Mononuclear cell (primary cell): ENCODE measurements around the gene IMP3. TPM values are rescaled to one million over a fixed set of nuclear protein-coding genes. Genes with fewer than 3 reads are reported as not detected.

Experiments used
- H3K27me3 ChIP-seq: 2 replicates; pipeline ENCODE4 v1.6.0; 2011; ENCODE audit warnings: low read length, control low read depth; ENCODE audit not compliant: insufficient read depth
- H3K4me1 ChIP-seq: 2 replicates; pipeline ENCODE4 v1.5.1; 2011; ENCODE audit warnings: mild to moderate bottlenecking, low read length, control low read depth; ENCODE audit not compliant: insufficient read depth
- H3K4me3 ChIP-seq: 2 replicates; pipeline ENCODE4 v1.5.1; 2011; ENCODE audit warnings: mild to moderate bottlenecking, low read length, moderate library complexity
- H3K9me3 ChIP-seq: 2 replicates; pipeline ENCODE4 v1.5.1; 2011; ENCODE audit warnings: low read depth, mild to moderate bottlenecking, control low read depth, low read length
- total RNA-seq: library from RNA; depleted of rRNA; stranded (reverse); fragments of >200 nt; gene quantifications from one replicate; pipeline ENCODE4 v1.2.3, GENCODE V29; 2012

IMP3 gene
- total RNA-seq, 1 donor = 59.2 TPM

DNA sequence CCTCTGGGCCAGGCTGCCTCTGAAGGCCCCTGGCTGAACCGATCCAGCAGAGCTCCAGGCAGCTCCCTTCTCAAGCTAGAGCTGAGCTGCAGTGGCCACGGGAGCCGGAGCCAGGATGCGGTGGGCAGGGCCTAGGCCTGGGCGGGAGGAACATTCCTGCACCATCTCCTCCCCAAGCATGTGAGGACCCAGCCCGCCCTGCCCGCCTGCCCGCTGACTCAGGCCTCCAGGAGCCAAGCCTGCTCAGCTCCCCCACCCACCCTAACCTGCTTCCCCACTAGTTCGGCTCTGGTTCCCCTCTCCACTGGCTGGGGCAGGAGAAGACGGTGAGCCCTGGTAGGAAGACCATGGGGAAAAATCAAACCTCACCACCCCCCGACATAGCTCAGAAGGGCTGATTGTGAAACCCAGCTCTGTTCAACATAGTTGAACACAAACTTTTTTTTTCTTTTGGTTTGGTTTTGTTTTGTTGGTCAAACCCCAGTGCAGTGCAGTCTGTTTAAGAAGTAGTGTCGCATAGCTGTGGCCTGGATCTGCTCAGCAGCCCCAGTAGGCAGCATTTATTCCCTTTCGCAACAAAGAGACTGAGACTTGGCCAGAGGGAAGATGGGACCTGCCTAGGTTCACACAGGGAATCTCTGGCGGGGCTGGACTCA, 21.2 kb upstream of the IMP3 start:
- no peaks in the 10 kb centered on the region for H3K4me1 ChIP-seq
- no peaks in the 10 kb centered on the region for H3K9me3 ChIP-seq
- no peaks in the 10 kb centered on the region for H3K27me3 ChIP-seq
- H3K4me3 ChIP-seq = no peak overlapping the region

DNA sequence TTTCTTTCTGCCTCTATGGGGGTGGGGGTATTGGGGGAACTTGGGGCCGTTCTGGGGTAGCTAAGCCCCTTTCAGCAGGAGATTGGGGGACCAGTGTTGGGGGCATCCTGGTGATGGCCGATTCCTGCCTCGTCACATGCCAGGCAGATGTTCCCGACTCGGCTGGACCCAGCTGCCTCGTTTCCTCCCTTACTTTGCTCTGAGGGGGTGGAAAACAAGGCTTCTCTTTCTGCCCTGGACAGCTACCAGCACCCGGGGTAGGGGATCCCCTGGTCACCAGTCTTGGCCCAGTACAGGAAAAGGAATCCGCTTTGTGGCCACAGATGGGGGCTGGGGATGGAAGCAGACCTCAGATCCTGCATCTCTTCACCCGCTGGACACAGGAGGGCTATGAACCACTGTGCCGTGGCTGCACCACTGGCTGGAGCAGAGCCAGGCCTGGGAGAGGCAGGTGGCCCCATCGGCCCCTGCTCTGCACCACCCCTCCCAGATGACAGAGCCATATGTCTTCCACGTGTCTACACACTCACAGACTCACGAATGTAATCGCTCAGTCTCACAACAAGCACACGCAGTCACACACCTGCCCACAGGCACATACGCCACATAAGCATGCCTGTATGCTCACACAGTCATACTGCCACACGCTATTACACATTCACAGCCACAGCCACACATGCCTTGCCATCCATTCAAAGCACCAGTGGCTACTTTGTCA, 20.1 kb upstream of the IMP3 start:
- Histone ChIP-seq H3K27me3 (no peaks in the 10 kb centered on the region), H3K4me3 (no peak overlapping the region), H3K9me3 (no peaks in the 10 kb centered on the region), H3K4me1 (no peaks in the 10 kb centered on the region)

DNA sequence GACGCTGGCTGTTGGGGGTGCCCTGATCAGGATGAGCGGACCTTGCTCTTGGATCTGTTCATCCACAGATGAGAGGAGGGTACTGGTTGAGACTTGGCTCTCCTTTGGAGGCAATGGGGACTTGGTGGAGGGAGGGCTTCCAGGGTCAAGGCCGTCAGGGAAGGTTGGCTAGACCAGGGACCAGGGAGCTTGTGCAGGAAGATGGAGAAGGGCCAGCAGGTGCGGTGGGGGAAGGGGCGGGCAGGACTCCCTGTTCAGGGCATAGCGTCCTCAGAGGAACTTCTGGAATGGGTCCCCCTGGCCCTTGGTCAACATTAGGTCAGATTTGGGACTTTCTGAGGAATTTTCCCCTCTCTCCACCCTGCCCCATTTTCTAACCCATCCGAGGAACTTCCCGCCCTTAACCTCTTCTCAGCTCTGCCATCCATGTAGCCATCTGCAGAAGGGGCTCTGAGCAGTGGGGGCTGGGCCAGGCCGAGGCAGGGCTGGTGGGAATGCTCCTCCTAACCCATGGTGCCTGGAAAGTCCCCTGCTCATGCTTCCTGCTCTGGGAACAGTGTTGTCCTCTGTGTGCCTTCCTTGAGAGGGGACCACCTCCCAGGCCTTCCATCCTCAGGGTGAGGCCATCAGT, 19.2 kb upstream of the IMP3 start:
- H3K9me3 ChIP-seq = no peaks in the 10 kb centered on the region
- H3K4me1 ChIP-seq = no peaks in the 10 kb centered on the region
- no peak overlapping the region for H3K4me3 ChIP-seq
- H3K27me3 ChIP-seq = no peaks in the 10 kb centered on the region

- Histone ChIP-seq H3K4me3 (no peak overlapping the region), H3K4me1 (peaks cover 5% of the 10 kb centered on the region), H3K27me3 (no peaks in the 10 kb centered on the region), H3K9me3 (no peaks in the 10 kb centered on the region)
These were observed 16.8 kb upstream of the IMP3 start for GRCh38 chr15:75656813-75657212.

GRCh38 chr15:75656331-75656730, 16.3 kb upstream of the IMP3 start:
- Histone ChIP-seq H3K9me3 (no peaks in the 10 kb centered on the region), H3K4me3 (no peak overlapping the region), H3K27me3 (no peaks in the 10 kb centered on the region), H3K4me1 (peaks cover 10% of the 10 kb centered on the region)

GRCh38 chr15:75655931-75656330, 15.9 kb upstream of the IMP3 start:
- no peak overlapping the region for H3K4me3 ChIP-seq
- peaks cover 14% of the 10 kb centered on the region for H3K4me1 ChIP-seq
- no peaks in the 10 kb centered on the region for H3K27me3 ChIP-seq
- H3K9me3 ChIP-seq = no peaks in the 10 kb centered on the region

DNA sequence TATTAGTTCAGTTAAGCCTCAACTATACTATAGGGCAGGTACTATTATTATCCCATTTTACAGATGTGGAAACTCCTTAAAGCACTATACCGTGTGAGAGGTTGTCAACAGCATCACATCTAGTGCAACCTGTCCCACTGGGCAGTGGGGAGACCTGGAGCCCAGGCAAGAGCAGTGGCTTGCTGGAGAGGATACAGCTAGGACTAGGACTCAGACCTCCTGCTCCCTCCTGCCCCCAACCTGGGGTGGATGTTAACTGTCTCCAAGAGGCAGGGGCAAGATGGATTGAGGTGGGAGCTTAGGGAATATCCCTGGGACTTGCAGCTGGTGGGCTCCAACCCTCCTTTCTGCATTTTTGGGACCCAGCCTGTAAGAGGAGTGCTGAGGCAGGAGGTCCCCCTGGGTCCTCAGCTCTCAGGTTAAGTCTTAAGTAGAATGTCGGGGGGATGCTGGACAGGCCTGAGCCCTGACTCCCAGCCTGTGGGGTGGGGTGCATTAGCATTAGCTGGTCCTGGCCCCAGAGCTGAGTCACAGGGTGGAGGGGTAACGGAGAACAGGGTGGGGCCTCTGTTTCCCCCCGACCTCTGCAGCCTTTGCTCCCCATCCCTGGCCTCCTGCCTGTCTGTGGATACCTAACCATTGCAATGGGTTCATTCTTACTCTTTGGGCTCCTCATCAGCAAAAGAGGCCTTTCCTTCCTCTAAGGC, 14.3 kb upstream of the IMP3 start:
- no peaks in the 10 kb centered on the region for H3K9me3 ChIP-seq
- H3K27me3 ChIP-seq = no peaks in the 10 kb centered on the region
- no peak overlapping the region for H3K4me3 ChIP-seq

GRCh38 chr15:75653347-75653913, 13.4 kb upstream of the IMP3 start:
- no peak overlapping the region for H3K4me3 ChIP-seq
- H3K27me3 ChIP-seq = no peaks in the 10 kb centered on the region
- H3K9me3 ChIP-seq = no peaks in the 10 kb centered on the region

More for the DNA sequence above, 14.3 kb upstream of the IMP3 start:
- peaks cover 14% of the 10 kb centered on the region for H3K4me1 ChIP-seq

DNA sequence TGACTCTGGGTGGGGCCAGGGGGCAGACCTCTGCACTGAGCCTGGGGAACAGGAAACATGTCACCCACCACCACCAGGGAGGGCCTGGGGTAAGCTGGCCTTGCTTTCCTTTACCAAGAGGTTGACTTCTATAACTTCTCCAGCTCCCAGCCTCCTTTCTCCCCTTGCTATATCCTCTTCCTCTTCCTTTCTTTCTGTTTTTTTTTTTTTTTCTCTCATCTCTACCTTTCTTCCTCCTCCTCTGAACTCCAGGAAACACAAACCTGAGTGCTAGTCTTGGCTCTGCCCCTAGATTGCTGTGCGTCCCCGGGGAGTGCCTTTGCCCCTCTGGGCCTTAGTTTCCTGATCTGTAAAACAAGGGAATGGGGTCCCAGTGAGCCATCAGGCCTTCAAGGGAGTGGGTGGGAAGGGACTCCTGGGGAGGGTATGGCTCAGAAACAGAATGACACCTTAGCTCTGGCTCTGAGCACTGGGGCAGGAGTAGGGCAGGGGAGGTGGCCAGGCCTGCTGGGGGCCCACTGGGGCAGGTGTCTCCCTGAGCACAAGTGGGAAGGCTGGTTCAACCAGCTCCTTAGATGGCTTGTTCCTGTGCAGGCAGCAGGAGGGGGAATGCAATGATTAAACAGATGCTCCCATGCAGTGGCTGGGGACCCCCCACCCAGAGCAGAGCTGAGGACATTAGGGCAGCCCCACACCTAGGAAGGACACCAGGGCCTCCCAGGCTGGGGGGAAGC, 12.0 kb upstream of the IMP3 start:
- Histone ChIP-seq H3K4me1 (peaks cover 23% of the 10 kb centered on the region), H3K9me3 (no peaks in the 10 kb centered on the region), H3K4me3 (no peak overlapping the region), H3K27me3 (peaks cover under 1% of the 10 kb centered on the region)

More at GRCh38 chr15:75653347-75653913, 13.4 kb upstream of the IMP3 start:
- peaks cover 16% of the 10 kb centered on the region for H3K4me1 ChIP-seq

GRCh38 chr15:75650908-75651809, 11.1 kb upstream of the IMP3 start:
- Histone ChIP-seq H3K4me1 (peaks cover 31% of the 10 kb centered on the region), H3K4me3 (no peak overlapping the region), H3K27me3 (peaks cover 5% of the 10 kb centered on the region)

DNA sequence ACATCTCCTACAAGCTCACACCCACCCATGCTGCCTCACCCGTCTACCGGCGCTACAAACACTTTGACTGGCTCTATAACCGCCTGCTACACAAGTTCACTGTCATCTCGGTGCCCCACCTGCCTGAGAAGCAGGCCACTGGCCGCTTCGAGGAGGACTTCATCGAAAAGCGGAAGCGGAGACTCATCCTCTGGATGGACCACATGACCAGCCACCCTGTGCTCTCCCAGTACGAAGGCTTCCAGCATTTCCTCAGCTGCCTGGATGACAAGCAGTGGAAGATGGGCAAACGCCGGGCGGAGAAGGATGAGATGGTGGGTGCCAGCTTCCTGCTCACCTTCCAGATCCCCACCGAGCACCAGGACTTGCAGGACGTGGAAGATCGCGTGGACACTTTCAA, 9.8 kb upstream of the IMP3 start:
- Histone ChIP-seq H3K9me3 (no peaks in the 10 kb centered on the region), H3K4me1 (peaks cover 31% of the 10 kb centered on the region), H3K4me3 (no peak overlapping the region), H3K27me3 (peaks cover 5% of the 10 kb centered on the region)

More at GRCh38 chr15:75650908-75651809, 11.1 kb upstream of the IMP3 start:
- H3K9me3 ChIP-seq = no peaks in the 10 kb centered on the region

DNA sequence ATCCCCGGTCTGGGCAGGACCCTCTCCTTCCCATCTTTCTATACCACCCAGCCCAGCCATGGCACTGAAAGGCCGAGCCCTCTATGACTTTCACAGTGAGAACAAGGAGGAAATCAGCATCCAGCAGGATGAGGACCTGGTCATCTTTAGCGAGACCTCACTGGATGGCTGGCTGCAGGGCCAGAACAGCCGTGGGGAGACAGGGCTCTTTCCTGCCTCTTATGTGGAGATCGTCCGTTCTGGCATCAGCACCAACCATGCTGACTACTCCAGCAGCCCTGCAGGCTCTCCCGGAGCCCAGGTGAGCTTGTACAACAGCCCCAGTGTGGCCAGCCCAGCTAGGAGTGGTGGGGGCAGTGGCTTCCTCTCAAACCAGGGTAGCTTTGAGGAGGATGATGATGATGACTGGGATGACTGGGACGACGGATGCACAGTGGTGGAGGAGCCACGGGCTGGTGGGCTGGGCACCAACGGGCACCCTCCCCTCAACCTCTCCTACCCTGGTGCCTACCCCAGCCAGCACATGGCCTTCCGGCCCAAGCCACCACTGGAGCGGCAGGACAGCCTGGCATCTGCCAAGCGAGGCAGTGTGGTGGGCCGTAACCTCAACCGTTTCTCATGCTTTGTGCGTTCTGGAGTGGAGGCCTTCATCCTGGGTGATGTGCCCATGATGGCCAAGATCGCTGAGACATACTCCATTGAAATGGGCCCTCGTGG, 9.2 kb upstream of the IMP3 start:
- Histone ChIP-seq H3K9me3 (no peaks in the 10 kb centered on the region), H3K4me3 (no peak overlapping the region), H3K4me1 (peaks cover 31% of the 10 kb centered on the region), H3K27me3 (peaks cover 5% of the 10 kb centered on the region)
